GM12873 (cell line): Measurements from ENCODE around the gene NPC2.

ENCODE experiments used
- CTCF ChIP-seq: IDR thresholded peaks from 2 replicates; pipeline ENCODE4 v1.5.1; 2012; ENCODE audit warnings: low read depth, mild to moderate bottlenecking, moderate library complexity, low read length, control low read depth; ENCODE audit not compliant: insufficient read depth; ENCODE audit errors: missing control alignments

NPC2 gene

GRCh38 chr14:74486164-74486563 is 6.9 kb downstream of the NPC2 start:
- TF ChIP-seq CTCF = no peak

DNA sequence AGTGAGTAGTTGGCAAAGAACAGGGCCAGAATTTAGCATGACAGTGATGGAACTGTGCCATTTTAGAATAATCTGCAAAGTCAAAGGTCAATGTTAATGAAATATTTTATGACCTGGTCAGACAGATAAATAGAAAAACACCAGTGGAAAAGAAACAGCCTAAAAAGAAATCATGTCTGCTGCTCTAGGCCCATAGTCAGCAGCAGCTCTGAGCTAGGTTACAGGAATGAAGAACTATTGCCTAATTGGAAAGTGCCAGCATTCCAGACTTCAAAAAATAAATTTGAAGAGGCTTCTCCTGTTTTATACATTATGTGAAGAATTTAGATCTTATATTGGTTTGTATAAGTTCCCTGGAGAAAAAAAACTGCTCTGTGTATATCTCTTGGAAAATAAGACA is 9.8 kb downstream of the NPC2 start:
- no peak for TF ChIP-seq CTCF

- no peak for TF ChIP-seq CTCF
Measured at GRCh38 chr14:74482571-74482970, 10.5 kb downstream of the NPC2 start.

GRCh38 chr14:74480046-74480445 is 13.1 kb downstream of the NPC2 start:
- TF ChIP-seq CTCF = no peak

GRCh38 chr14:74478996-74479635 is 14.0 kb downstream of the NPC2 start:
- peak; percentile 52 for TF ChIP-seq CTCF

GRCh38 chr14:74476607-74477006 is 16.5 kb downstream of the NPC2 start:
- TF ChIP-seq CTCF = no peak

- no peak for TF ChIP-seq CTCF
Measured at GRCh38 chr14:74476107-74476506, 17.0 kb downstream of the NPC2 start.

DNA sequence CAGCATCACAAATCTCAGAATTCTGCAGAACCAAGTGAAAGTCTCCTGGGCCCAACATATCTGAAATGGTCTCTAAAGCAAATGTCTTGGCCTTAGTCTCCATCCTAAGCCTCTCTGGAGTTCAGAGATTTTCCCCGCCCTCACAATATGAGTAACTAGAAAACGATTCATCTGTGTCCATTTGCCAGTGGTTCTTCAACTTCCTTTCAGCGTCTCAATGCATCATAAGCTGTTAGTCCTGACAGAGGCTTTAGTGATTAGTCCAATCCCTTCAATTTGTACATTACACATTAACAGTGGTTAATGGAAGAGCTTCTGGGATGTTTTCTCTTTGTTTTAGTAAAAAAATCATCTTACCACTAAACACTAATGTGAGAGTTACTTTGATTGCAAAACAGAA is 17.4 kb downstream of the NPC2 start:
- no peak for TF ChIP-seq CTCF
